Measurements from ENCODE around the gene CLDN4.
"Not testable (repeated sequence)": the region's sequence is repeated elsewhere in the genome, so short reads cannot be mapped to it uniquely, and the experiment has no call there.

- not testable (repeated sequence) for TF ChIP-seq GABPA (IDR thresholded peaks at IDR 0.05; ENCODE audit: low read depth); CHD2 (IDR thresholded peaks at IDR 0.05; ENCODE audit: low read length, partially characterized antibody); CTCF (IDR thresholded peaks at IDR 0.05); EZH2phosphoT487 (IDR thresholded peaks at IDR 0.05; ENCODE audit: borderline replicate concordance, low read depth); GATA2 (CRISPR knock-in tag; IDR thresholded peaks at IDR 0.05); TAF1 (IDR thresholded peaks at IDR 0.05; ENCODE audit: borderline replicate concordance, low read depth, low read length); RAD21 (IDR thresholded peaks at IDR 0.05; ENCODE audit: low read length); RCOR1 (IDR thresholded peaks at IDR 0.05; ENCODE audit: low read length); POLR2AphosphoS5 (IDR thresholded peaks at IDR 0.05; ENCODE audit: low read depth, low read length); YY1 (IDR thresholded peaks at IDR 0.05; ENCODE audit: low read depth); RXRA (IDR thresholded peaks at IDR 0.05; ENCODE audit: borderline replicate concordance, low read depth)
- TF ChIP-seq, protein P1, sequence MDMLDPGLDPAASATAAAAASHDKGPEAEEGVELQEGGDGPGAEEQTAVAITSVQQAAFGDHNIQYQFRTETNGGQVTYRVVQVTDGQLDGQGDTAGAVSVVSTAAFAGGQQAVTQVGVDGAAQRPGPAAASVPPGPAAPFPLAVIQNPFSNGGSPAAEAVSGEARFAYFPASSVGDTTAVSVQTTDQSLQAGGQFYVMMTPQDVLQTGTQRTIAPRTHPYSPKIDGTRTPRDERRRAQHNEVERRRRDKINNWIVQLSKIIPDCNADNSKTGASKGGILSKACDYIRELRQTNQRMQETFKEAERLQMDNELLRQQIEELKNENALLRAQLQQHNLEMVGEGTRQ (IDR thresholded peaks at IDR 0.05; ENCODE audit: borderline replicate concordance, low read depth, low read length), result not testable (repeated sequence)
Measured at GRCh38 chr7:73795188-73795587, 35.6 kb upstream of the CLDN4 start.
